Prostate gland (tissue), 2 donors: ENCODE measurements around the gene IL2RA. TPM values are rescaled to one million over a fixed set of nuclear protein-coding genes. Genes with fewer than 3 reads are reported as not detected.
"Not testable (repeated sequence)": the region's sequence is repeated elsewhere in the genome, so short reads cannot be mapped to it uniquely, and the experiment has no call there.

Experiments used
- DNase-seq: peaks from one replicate; pipeline ENCODE4 v3.0.0-alpha.2; 2019; ENCODE audit warnings: low spot score
- H3K27ac ChIP-seq, 2 donors: fragments of 200-600 bp; sonication (generic); 2 replicates each; pipeline ENCODE4 v1.5.1; 2017 to 2019
- H3K27me3 ChIP-seq: fragments of 200-600 bp; sonication (generic); replicated peaks from 2 replicates; pipeline ENCODE4 v1.5.1; 2019; ENCODE audit not compliant: insufficient read depth
- H3K36me3 ChIP-seq, 2 donors: fragments of 200-600 bp; sonication (generic); 1 replicate in 1 of 2; 2 replicates in 1 of 2; pipeline versions ENCODE4 v1.5.1 to v1.8.1; 2017 to 2019
- H3K4me1 ChIP-seq: fragments of 200-600 bp; sonication (generic); replicated peaks from 2 replicates; pipeline ENCODE4 v1.5.1; 2019
- H3K4me3 ChIP-seq, 2 donors: fragments of 200-600 bp; sonication (generic); 2 replicates each; pipeline ENCODE4 v1.5.1; 2017 to 2019
- H3K9me3 ChIP-seq: fragments of 200-600 bp; sonication (generic); 2 replicates; pipeline ENCODE4 v1.5.1; 2017
- CTCF ChIP-seq, 4 experiments: fragments of 200-600 bp in 2 of 4; fragments of 450-650 bp in 2 of 4; sonication (generic) in 2 of 4; IDR thresholded peaks; 1 replicate in 3 of 4; 2 replicates in 1 of 4; pipeline ENCODE4 v1.5.1; 2016 to 2019; ENCODE audit warnings: antibody characterized with exemption in 4 of 4, mild to moderate bottlenecking in 2 of 4, moderate library complexity in 2 of 4
- POLR2A ChIP-seq: fragments of 450-650 bp; IDR thresholded peaks from one replicate; pipeline ENCODE4 v1.6.1; 2016; ENCODE audit warnings: antibody characterized with exemption, mild to moderate bottlenecking
- POLR2AphosphoS5 ChIP-seq: sonication (generic); formaldehyde crosslinking; IDR thresholded peaks from one replicate; pipeline ENCODE4 v1.6.1; 2017; ENCODE audit warnings: antibody characterized with exemption
- WGBS: methylation state at CpG from one replicate; pipeline ENCODE4 v1.1.5; 2018; 5-methylcytosine and 5-hydroxymethylcytosine counted together
- intact Hi-C: fragments of 100-400 bp; cut with DNase I; formaldehyde crosslinking; loops from one replicate; pipeline ENCODE4 v1.14.2; 2022
- total RNA-seq, 2 donors: library from RNA; depleted of rRNA; stranded (reverse); fragments of >200 nt; gene quantifications; one replicate each; pipeline ENCODE4 v1.1.0, GENCODE V29; 2016

IL2RA gene
- total RNA-seq, 2 donors from 2014 or later: 1.9 TPM; not detected in 1

- TF ChIP-seq POLR2AphosphoS5 (no peak), CTCF (IDR thresholded peaks at IDR 0.05) (no peak), POLR2A (no peak)
Observed at GRCh38 chr10:6065406-6065805, 3.2 kb upstream of the IL2RA start.

GRCh38 chr10:6064726-6065125, 2.6 kb upstream of the IL2RA start:
- intact Hi-C loops, DNase-seq, H3K4me1 ChIP-seq, H3K36me3 ChIP-seq, H3K9me3 ChIP-seq, H3K4me3 ChIP-seq, H3K27me3 ChIP-seq, H3K27ac ChIP-seq: not testable (repeated sequence)
- 90% methylated on average over 3 of the region's 3 CpGs for WGBS

More at GRCh38 chr10:6065406-6065805, 3.2 kb upstream of the IL2RA start:
- DNase-seq: no peak
- Histone ChIP-seq H3K36me3 (no peaks in the 10 kb centered on the region), H3K27ac (no peak overlapping the region), H3K27me3 (no peaks in the 10 kb centered on the region), H3K9me3 (no peaks in the 10 kb centered on the region), H3K4me3 (no peak overlapping the region), H3K4me1 (no peaks in the 10 kb centered on the region)
- intact Hi-C loops: no loop called here
- 95% methylated on average over 3 of the region's 3 CpGs for WGBS

- Histone ChIP-seq H3K27me3 (no peaks in the 10 kb centered on the region), H3K36me3 (no peaks in the 10 kb centered on the region), H3K9me3 (no peaks in the 10 kb centered on the region), H3K4me1 (no peaks in the 10 kb centered on the region), H3K4me3 (no peak overlapping the region), H3K27ac (no peak overlapping the region)
- intact Hi-C loops: no loop called here
- no peak for DNase-seq
- TF ChIP-seq POLR2A: no peak
- no peak for TF ChIP-seq POLR2AphosphoS5
- no peak for TF ChIP-seq CTCF (IDR thresholded peaks at IDR 0.05)
- WGBS: 85% methylated on average over 7 of the region's 7 CpGs
Observed at GRCh38 chr10:6064119-6064518, 2.0 kb upstream of the IL2RA start.

DNA sequence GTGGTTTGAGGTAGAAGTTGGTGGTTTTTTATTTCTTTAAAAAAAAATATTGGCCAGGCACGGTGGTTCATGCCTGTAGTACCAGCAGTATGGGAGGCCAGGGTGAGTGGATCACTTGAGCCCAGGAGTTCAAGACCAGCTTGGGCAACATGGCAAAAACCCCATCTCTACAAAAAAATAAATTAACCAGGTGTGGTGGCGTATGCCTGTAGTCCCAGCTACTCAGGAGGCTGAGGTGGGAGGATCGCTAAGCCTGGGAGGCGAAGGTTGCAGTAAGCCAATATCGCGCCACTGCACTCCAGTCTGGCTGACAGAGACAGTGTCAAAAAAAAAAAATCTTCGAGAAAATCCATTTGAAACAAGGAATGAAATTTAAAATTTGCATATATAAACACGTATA, 1.1 kb downstream of the IL2RA start:
- Histone ChIP-seq H3K36me3 (no peaks in the 10 kb centered on the region), H3K4me1 (no peaks in the 10 kb centered on the region), H3K9me3 (no peaks in the 10 kb centered on the region), H3K27ac (no peak overlapping the region), H3K4me3 (no peak overlapping the region), H3K27me3 (no peaks in the 10 kb centered on the region)
- intact Hi-C loops: no loop called here
- 83% methylated on average over 8 of the region's 8 CpGs for WGBS
- DNase-seq: no peak
- no peak for TF ChIP-seq CTCF (IDR thresholded peaks at IDR 0.05)
- no peak for TF ChIP-seq POLR2A
- TF ChIP-seq POLR2AphosphoS5: no peak

DNA sequence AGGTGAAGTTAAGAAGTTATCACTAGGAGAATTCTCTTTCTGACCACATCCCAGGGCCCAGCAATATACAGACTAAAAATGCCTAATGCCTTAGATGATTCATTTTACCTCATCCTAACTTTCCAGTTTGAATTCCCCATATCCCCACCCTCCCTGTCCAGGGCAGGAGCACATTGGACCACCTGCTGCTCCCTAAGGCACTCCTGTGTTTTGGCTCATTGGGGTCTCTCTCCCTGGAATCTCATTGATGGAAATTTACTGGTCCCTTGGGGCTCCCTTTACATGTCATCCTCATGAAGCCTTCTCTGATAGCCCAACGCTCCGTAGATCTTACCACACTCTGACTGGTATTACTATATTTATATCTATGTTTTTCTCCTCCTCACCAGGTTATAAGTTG, 2.7 kb downstream of the IL2RA start:
- DNase-seq: no peak
- intact Hi-C loops: no loop called here
- 94% methylated on average over 2 of the region's 2 CpGs for WGBS
- no peaks in the 10 kb centered on the region for H3K4me1 ChIP-seq
- no peaks in the 10 kb centered on the region for H3K9me3 ChIP-seq
- H3K4me3 ChIP-seq: no peak overlapping the region
- no peak for TF ChIP-seq POLR2AphosphoS5
- H3K27me3 ChIP-seq: no peaks in the 10 kb centered on the region
- H3K27ac ChIP-seq: no peak overlapping the region
- no peaks in the 10 kb centered on the region for H3K36me3 ChIP-seq

GRCh38 chr10:6058682-6059475, 3.3 kb downstream of the IL2RA start:
- TF ChIP-seq POLR2A: no peak
- no peak for TF ChIP-seq CTCF (IDR thresholded peaks at IDR 0.05)
- TF ChIP-seq POLR2AphosphoS5: no peak
- Histone ChIP-seq H3K4me3 (no peak overlapping the region), H3K36me3 (no peaks in the 10 kb centered on the region), H3K4me1 (no peaks in the 10 kb centered on the region), H3K27ac (no peak overlapping the region), H3K27me3 (no peaks in the 10 kb centered on the region), H3K9me3 (no peaks in the 10 kb centered on the region)
- intact Hi-C loops: no loop called here
- WGBS: 93% methylated on average over 3 of the region's 3 CpGs
- DNase-seq: no peak
